Tibial nerve (tissue), 4 donors: Measurements from ENCODE around the gene PVR. TPM values are rescaled to one million over a fixed set of nuclear protein-coding genes. Genes with fewer than 3 reads are reported as not detected.
"Not testable (repeated sequence)": the region's sequence is repeated elsewhere in the genome, so short reads cannot be mapped to it uniquely, and the experiment has no call there.

Experiments used
- DNase-seq, 2 donors: peaks; one replicate each; pipeline ENCODE4 v3.0.0-alpha.2; 2019; ENCODE audit warnings: low spot score in 2 of 2
- H3K27ac ChIP-seq, 4 donors: fragments of 200-600 bp; sonication (generic) in 3 of 4; one replicate each; pipeline ENCODE4 v1.5.1; 2017 to 2019; ENCODE audit warnings: mild to moderate bottlenecking in 1 of 4
- H3K27me3 ChIP-seq, 2 donors: fragments of 200-600 bp; sonication (generic) in 1 of 2; one replicate each; pipeline versions ENCODE4 v1.5.1 to v1.6.0; 2017 to 2019
- H3K36me3 ChIP-seq, 3 donors: fragments of 200-600 bp; sonication (generic); one replicate each; pipeline ENCODE4 v1.5.1; 2018 to 2019
- H3K4me1 ChIP-seq, 4 donors: fragments of 200-600 bp; sonication (generic) in 3 of 4; one replicate each; pipeline ENCODE4 v1.5.1; 2017 to 2019
- H3K4me3 ChIP-seq, 4 donors: fragments of 200-600 bp; sonication (generic) in 3 of 4; one replicate each; pipeline ENCODE4 v1.5.1; 2017 to 2019; ENCODE audit warnings: mild to moderate bottlenecking in 1 of 4, moderate library complexity in 1 of 4
- H3K9me3 ChIP-seq, 4 donors: fragments of 200-600 bp; sonication (generic) in 3 of 4; one replicate each; pipeline ENCODE4 v1.5.1; 2017 to 2019
- EP300 ChIP-seq, 2 donors: sonication (generic); formaldehyde crosslinking; IDR thresholded peaks; one replicate each; pipeline ENCODE4 v1.6.1; 2017; ENCODE audit warnings: antibody characterized with exemption in 2 of 2, mild to moderate bottlenecking in 1 of 2
- POLR2A ChIP-seq, 2 donors: fragments of 450-650 bp; IDR thresholded peaks; one replicate each; pipeline ENCODE4 v1.6.1; 2017; ENCODE audit warnings: antibody characterized with exemption in 2 of 2, mild to moderate bottlenecking in 2 of 2, moderate library complexity in 2 of 2
- WGBS, 2 donors: methylation state at CpG; one replicate each; pipeline ENCODE4 v1.1.5; 2018; 5-methylcytosine and 5-hydroxymethylcytosine counted together
- total RNA-seq, 4 donors: library from RNA; depleted of rRNA; stranded (reverse); fragments of >200 nt; gene quantifications; one replicate each; pipeline ENCODE4 v1.1.0, GENCODE V29; 2016
- TF ChIP-seq, protein P1 (sequence below), 5 experiments: fragments of 200-600 bp in 3 of 5; fragments of 450-650 bp in 2 of 5; sonication (generic) in 3 of 5; IDR thresholded peaks; one replicate each; pipeline ENCODE4 v1.5.1; 2016 to 2019; ENCODE audit warnings: antibody characterized with exemption in 5 of 5, mild to moderate bottlenecking in 3 of 5, moderate library complexity in 2 of 5

PVR gene
- total RNA-seq, 4 donors from 2014 or later = 55.3 to 71.4 (median 69.6) TPM

GRCh38 chr19:44666852-44667556 is 23.3 kb downstream of the PVR start:
- Histone ChIP-seq H3K27ac (no peak overlapping the region), H3K27me3 (no peaks in the 10 kb centered on the region), H3K4me3 (no peak overlapping the region), H3K36me3 (peaks cover 0 to 24% (median 0%) of the 10 kb centered on the region in 3 donors), H3K4me1 (peaks cover 0 to 16% (median 0%) of the 10 kb centered on the region in 4 donors), H3K9me3 (no peaks in the 10 kb centered on the region)
- no peak for DNase-seq
- TF ChIP-seq EP300 (IDR thresholded peaks at IDR 0.05) (no peak), POLR2A (IDR thresholded peaks at IDR 0.05) (no peak)
- TF ChIP-seq, protein P1, sequence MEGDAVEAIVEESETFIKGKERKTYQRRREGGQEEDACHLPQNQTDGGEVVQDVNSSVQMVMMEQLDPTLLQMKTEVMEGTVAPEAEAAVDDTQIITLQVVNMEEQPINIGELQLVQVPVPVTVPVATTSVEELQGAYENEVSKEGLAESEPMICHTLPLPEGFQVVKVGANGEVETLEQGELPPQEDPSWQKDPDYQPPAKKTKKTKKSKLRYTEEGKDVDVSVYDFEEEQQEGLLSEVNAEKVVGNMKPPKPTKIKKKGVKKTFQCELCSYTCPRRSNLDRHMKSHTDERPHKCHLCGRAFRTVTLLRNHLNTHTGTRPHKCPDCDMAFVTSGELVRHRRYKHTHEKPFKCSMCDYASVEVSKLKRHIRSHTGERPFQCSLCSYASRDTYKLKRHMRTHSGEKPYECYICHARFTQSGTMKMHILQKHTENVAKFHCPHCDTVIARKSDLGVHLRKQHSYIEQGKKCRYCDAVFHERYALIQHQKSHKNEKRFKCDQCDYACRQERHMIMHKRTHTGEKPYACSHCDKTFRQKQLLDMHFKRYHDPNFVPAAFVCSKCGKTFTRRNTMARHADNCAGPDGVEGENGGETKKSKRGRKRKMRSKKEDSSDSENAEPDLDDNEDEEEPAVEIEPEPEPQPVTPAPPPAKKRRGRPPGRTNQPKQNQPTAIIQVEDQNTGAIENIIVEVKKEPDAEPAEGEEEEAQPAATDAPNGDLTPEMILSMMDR (IDR thresholded peaks at IDR 0.05) = no peak
- 71 to 82% methylated on average over 7 of the region's 7 CpGs for WGBS, 2 donors

GRCh38 chr19:44668985-44669764 is 25.5 kb downstream of the PVR start:
- no peaks in the 10 kb centered on the region for H3K9me3 ChIP-seq
- peaks cover 0 to 23% (median 0%) of the 10 kb centered on the region in 3 donors for H3K36me3 ChIP-seq
- H3K27ac ChIP-seq = no peak overlapping the region
- no peak overlapping the region for H3K4me3 ChIP-seq
- TF ChIP-seq EP300 (IDR thresholded peaks at IDR 0.05) = no peak
- TF ChIP-seq POLR2A (IDR thresholded peaks at IDR 0.05) = no peak
- TF ChIP-seq, protein P1 (IDR thresholded peaks at IDR 0.05) = no peak
- 59 to 88% methylated on average over 2 of the region's 2 CpGs for WGBS, 2 donors
- H3K4me1 ChIP-seq = no peaks in the 10 kb centered on the region
- H3K27me3 ChIP-seq = no peaks in the 10 kb centered on the region
- DNase-seq = no peak

DNA sequence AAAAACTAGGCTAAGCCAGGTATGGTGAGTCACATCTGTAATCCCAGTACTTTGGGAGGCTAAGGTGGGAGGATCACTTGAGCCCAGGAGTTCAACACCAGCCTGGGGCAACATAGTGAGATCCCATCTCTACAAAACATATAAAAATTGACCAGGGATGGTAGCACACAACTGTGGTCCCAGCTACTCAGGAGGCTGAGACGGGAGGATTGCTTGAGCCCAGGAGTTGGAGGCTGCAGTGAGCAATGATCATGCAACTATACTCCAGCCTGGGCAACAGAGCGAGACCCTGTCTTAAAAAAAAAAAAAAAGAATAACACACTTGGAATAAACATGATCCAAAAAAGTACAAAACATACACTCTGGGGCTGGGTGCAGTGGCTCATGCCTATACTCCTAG is 26.3 kb downstream of the PVR start:
- H3K9me3 ChIP-seq, H3K4me3 ChIP-seq, H3K27me3 ChIP-seq, H3K4me1 ChIP-seq, DNase-seq, H3K27ac ChIP-seq: not testable (repeated sequence)
- 93 to 100% methylated on average over 2 of the region's 2 CpGs for WGBS, 2 donors
- peaks cover 0 to 29% (median 0%) of the 10 kb centered on the region in 3 donors for H3K36me3 ChIP-seq

GRCh38 chr19:44671400-44671799 is 27.7 kb downstream of the PVR start, which contains the start of gene CEACAM19:
Gene CEACAM19, plus strand, starts transcription at chr19:44671482. Its CDS starts 450 bp downstream, at chr19:44671932.
- peaks cover 0 to 29% (median 0%) of the 10 kb centered on the region in 3 donors for H3K36me3 ChIP-seq
- 65 to 75% methylated on average over 2 of the region's 2 CpGs for WGBS, 2 donors

GRCh38 chr19:44672226-44672625 is 28.5 kb downstream of the PVR start:
- WGBS, 2 donors = 71 to 100% methylated on average over 1 of the region's 1 CpG
- Histone ChIP-seq H3K4me1 (no peaks in the 10 kb centered on the region), H3K4me3 (no peak overlapping the region), H3K36me3 (peaks cover 0 to 36% (median 0%) of the 10 kb centered on the region in 3 donors), H3K27ac (no peak overlapping the region), H3K9me3 (no peaks in the 10 kb centered on the region), H3K27me3 (no peaks in the 10 kb centered on the region)
- no peak for DNase-seq
- TF ChIP-seq POLR2A (IDR thresholded peaks at IDR 0.05) (no peak), EP300 (IDR thresholded peaks at IDR 0.05) (no peak)
- TF ChIP-seq, protein P1 (IDR thresholded peaks at IDR 0.05) = no peak

More at GRCh38 chr19:44671400-44671799, 27.7 kb downstream of the PVR start, which contains the start of gene CEACAM19:
- TF ChIP-seq, protein P1 (IDR thresholded peaks at IDR 0.05) = no peak
- TF ChIP-seq EP300 (IDR thresholded peaks at IDR 0.05) (no peak), POLR2A (IDR thresholded peaks at IDR 0.05) (no peak)
- Histone ChIP-seq H3K9me3 (no peaks in the 10 kb centered on the region), H3K4me3 (no peak within 1 kb of the TSS), H3K27me3 (no peaks in the 10 kb centered on the region), H3K27ac (no peak within 1 kb of the TSS), H3K4me1 (no peaks in the 10 kb centered on the region)
- no peak for DNase-seq
